ENCODE results near the gene CHRNB2.

CHRNB2 gene

GRCh38 chr1:154552036-154552435 lies 15.5 kb upstream of the CHRNB2 start:
- DNase-seq (ENCODE audit: low read depth in 1 of 2, low spot score in 1 of 2) = no peak

- no peak for DNase-seq (ENCODE audit: low read depth in 1 of 2, low spot score in 1 of 2)
Observed at GRCh38 chr1:154553056-154554030, 14.2 kb upstream of the CHRNB2 start.

- DNase-seq (ENCODE audit: low read depth in 1 of 2, low spot score in 1 of 2) = no peak
Observed at GRCh38 chr1:154556422-154556821, 11.2 kb upstream of the CHRNB2 start.

- no peak for DNase-seq (ENCODE audit: low read depth in 1 of 2, low spot score in 1 of 2)
Observed at GRCh38 chr1:154557248-154557938, 10.2 kb upstream of the CHRNB2 start.

- peak in 1 of 2 donors; percentile 4 for DNase-seq (ENCODE audit: low read depth in 1 of 2, low spot score in 1 of 2)
Observed at GRCh38 chr1:154557939-154558719, 9.4 kb upstream of the CHRNB2 start, which contains the start of gene UBE2Q1. Gene UBE2Q1 (minus strand): TSS chr1:154558662. CDS start chr1:154558553, 109 bp downstream.

- DNase-seq (ENCODE audit: low read depth in 1 of 2, low spot score in 1 of 2) = peak; percentile 97 to 99
Observed at GRCh38 chr1:154558720-154559465, 8.7 kb upstream of the CHRNB2 start.

- DNase-seq (ENCODE audit: low read depth in 1 of 2, low spot score in 1 of 2) = peak; percentile 65 to 80
Observed at GRCh38 chr1:154559466-154560044, 8.0 kb upstream of the CHRNB2 start.

GRCh38 chr1:154565876-154566275 lies 1.7 kb upstream of the CHRNB2 start:
- no peak for DNase-seq (ENCODE audit: low read depth in 1 of 2, low spot score in 1 of 2)

GRCh38 chr1:154568157-154568815 lies 708 bp downstream of the CHRNB2 start:
- no peak for DNase-seq (ENCODE audit: low read depth in 1 of 2, low spot score in 1 of 2)

GRCh38 chr1:154571244-154571963 lies 3.8 kb downstream of the CHRNB2 start:
- DNase-seq (ENCODE audit: low read depth in 1 of 2, low spot score in 1 of 2) = no peak

- DNase-seq (ENCODE audit: low read depth in 1 of 2, low spot score in 1 of 2) = no peak
Observed at GRCh38 chr1:154571964-154572288, 4.3 kb downstream of the CHRNB2 start.

GRCh38 chr1:154572468-154573167 lies 5.0 kb downstream of the CHRNB2 start:
- no peak for DNase-seq (ENCODE audit: low read depth in 1 of 2, low spot score in 1 of 2)

GRCh38 chr1:154573168-154573510 lies 5.6 kb downstream of the CHRNB2 start:
- no peak for DNase-seq (ENCODE audit: low read depth in 1 of 2, low spot score in 1 of 2)

- DNase-seq (ENCODE audit: low read depth in 1 of 2, low spot score in 1 of 2) = no peak
Observed at GRCh38 chr1:154574716-154575115, 7.1 kb downstream of the CHRNB2 start.

- DNase-seq (ENCODE audit: low read depth in 1 of 2, low spot score in 1 of 2) = no peak
Observed at GRCh38 chr1:154575147-154575927, 7.8 kb downstream of the CHRNB2 start.

- DNase-seq (ENCODE audit: low read depth in 1 of 2, low spot score in 1 of 2) = no peak
Observed at GRCh38 chr1:154575951-154576566, 8.5 kb downstream of the CHRNB2 start.

GRCh38 chr1:154577346-154578057 lies 9.9 kb downstream of the CHRNB2 start:
- no peak for DNase-seq (ENCODE audit: low read depth in 1 of 2, low spot score in 1 of 2)

All from activated CD4-positive, alpha-beta T cell treated with anti-CD3 and anti-CD28 coated beads, Interleukin-2, amount 50 U/mL, for 24 hours (primary cell).